Activated naive CD4-positive, alpha-beta T cell treated with anti-CD3 and anti-CD28 coated beads, Interleukin-2, amount 50 U/mL, for 24 hours (primary cell): Measurements from ENCODE around the gene LAMC3.

ENCODE experiments used
- H3K27ac Mint-ChIP-seq: one replicate; pipeline ENCODE4 v1.8.0; 2021; ENCODE audit warnings: mild to moderate bottlenecking, mixed read lengths
- H3K27me3 Mint-ChIP-seq: one replicate; pipeline ENCODE4 v1.8.0; 2021; ENCODE audit warnings: mixed read lengths
- H3K36me3 Mint-ChIP-seq: one replicate; pipeline ENCODE4 v1.8.0; 2021; ENCODE audit warnings: mixed read lengths
- H3K4me1 Mint-ChIP-seq: one replicate; pipeline ENCODE4 v1.8.0; 2021; ENCODE audit warnings: mixed read lengths
- H3K4me3 Mint-ChIP-seq: one replicate; pipeline ENCODE4 v1.8.0; 2021; ENCODE audit warnings: mild to moderate bottlenecking, mixed read lengths
- H3K9me3 Mint-ChIP-seq: one replicate; pipeline ENCODE4 v1.8.0; 2021; ENCODE audit warnings: mixed read lengths

LAMC3 gene

DNA sequence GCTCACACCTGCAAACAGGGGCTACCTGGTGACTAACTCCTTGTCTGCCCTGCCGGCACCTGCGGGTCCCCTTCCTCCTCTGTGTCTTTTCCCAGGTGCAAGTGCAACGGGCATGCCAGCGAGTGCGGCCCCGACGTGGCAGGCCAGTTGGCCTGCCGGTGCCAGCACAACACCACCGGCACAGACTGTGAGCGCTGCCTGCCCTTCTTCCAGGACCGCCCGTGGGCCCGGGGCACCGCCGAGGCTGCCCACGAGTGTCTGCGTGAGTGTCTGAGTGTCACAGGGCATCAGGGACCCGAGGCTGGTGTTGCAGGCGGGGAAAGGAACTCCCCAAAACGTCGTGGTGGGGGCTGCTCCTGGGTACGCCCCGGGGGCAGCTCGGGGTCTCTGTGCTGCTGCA lies 27.1 kb downstream of the LAMC3 start:
- H3K9me3 Mint-ChIP-seq, result no peaks in the 10 kb centered on the region
- H3K27me3 Mint-ChIP-seq, result peaks cover 1% of the 10 kb centered on the region
- no peaks in the 10 kb centered on the region for H3K36me3 Mint-ChIP-seq
- H3K4me1 Mint-ChIP-seq, result no peaks in the 10 kb centered on the region
- no peak overlapping the region for H3K27ac Mint-ChIP-seq
- H3K4me3 Mint-ChIP-seq, result no peak overlapping the region

DNA sequence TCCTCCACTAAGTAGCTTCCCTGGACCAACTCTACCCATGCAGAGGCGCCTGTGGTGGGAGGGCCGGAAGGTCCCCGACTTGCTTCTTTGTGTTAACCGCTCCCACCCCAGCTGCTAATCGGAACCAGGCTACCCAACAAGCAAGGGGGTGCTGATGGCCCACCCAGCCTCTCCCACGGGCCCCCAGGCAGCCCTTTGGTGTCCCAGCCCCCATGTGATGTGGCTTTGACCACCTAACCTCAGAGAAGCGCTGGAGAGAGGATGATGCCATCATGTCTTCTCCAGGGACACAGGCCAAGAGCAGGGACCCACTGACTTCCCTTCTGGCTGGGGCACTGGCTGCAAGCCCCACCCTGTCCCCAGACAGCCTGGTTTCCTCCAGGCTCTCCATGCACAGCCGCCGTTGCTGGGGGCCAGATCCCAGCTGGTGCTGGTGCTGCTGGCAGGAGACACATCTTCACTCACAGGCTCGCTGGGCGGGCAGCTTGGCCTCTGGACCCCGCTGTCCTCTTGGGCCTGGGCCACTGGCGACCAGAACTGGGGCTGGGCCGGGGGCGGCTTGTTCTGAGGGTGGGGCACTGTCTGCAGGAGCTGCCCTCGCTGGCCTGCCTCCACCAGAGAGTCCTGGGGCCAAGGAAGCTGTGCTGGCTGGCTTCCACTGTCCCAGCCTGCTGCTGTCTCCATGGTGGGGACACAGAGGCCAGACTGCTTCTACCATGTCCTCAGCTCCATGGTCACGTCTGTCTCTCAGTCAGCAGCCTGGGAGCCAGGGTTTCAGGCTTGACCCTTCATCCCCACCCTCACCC lies 27.8 kb downstream of the LAMC3 start:
- Mint-ChIP-seq H3K4me1 (no peaks in the 10 kb centered on the region), H3K27ac (no peak overlapping the region), H3K9me3 (no peaks in the 10 kb centered on the region), H3K36me3 (no peaks in the 10 kb centered on the region), H3K4me3 (no peak overlapping the region), H3K27me3 (peaks cover 1% of the 10 kb centered on the region)

DNA sequence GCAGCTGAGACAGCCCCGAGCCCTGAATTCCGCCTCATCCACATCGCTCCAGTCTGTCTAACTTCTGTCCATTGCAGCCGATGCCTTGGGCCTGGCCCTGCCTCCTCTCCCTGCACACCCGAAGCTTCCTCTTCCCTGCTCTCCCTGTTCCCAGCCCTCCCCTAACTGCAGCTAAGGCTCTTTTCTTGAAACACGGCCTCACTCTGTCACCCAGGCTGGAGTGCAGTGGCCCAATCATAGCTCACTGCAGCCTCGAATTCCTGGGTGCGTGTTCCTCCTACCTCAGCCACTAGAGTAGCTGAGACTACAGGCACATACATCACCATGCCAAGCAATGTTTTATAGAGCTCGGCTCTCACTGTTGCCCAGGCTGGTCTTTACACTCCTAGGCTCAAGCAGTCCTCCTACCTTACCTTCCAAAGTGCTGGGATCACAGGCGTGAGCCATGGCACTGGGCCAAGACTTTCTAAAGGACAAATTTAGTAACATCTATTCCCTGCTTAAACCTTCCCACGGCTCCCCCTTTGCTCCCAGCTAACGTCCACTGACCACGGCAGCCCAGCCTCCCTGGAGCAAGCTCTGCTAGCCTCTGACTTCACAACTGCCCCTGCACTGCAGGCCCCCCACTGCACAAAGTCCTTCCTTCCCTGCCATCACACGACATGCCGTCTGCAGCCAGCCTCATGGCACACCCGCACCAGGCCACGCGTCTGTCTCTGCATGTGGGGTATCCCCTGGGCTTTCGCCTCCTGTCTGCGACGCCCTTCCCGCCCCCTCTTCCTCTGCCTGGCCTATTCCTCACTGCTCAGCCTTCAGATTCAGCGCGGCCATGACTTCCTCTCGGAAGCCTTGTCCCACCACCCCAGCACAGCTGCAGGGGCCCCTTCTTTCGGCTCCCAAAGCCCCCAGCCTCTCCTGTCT lies 28.6 kb downstream of the LAMC3 start:
- no peak overlapping the region for H3K4me3 Mint-ChIP-seq
- H3K36me3 Mint-ChIP-seq, result no peaks in the 10 kb centered on the region
- H3K27me3 Mint-ChIP-seq, result peaks cover 1% of the 10 kb centered on the region
- no peaks in the 10 kb centered on the region for H3K4me1 Mint-ChIP-seq
- H3K9me3 Mint-ChIP-seq, result no peaks in the 10 kb centered on the region
- H3K27ac Mint-ChIP-seq, result no peak overlapping the region

DNA sequence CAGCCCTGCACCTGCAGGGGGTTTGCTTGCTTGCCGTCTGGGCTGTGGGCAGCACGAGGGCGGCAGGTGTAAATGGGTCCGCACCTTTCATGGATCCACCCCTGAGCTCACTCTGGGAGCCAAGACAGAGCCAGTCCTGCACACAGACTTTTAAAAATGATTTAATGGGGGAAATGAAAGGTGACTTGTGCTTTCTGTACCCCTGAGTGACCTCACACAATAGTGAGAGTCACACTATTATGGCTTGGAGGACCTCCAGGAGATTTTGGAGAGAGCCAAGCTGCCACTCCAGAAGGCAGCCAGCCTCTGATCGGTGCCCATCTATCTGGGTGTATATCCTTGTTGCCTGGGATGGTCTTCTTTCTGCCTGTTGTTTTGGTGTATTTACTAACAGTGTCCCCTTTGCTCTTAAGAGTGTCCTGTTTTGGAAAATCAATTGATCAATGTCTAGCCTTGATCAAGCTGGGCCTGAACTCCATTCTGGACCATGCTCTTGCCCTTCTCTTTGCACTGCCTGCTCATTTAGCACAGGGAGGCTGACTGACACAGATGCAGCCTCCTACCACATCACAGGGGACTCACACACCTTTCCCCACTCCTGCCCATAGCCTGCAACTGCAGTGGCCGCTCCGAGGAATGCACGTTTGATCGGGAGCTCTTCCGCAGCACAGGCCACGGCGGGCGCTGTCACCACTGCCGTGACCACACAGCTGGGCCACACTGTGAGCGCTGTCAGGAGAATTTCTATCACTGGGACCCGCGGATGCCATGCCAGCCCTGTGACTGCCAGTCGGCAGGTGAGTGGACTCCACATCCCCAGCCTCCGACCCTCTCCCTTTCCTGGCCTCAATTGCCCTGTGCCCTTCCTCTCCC lies 29.5 kb downstream of the LAMC3 start:
- no peak overlapping the region for H3K27ac Mint-ChIP-seq
- H3K9me3 Mint-ChIP-seq, result no peaks in the 10 kb centered on the region
- H3K4me1 Mint-ChIP-seq, result peaks cover 4% of the 10 kb centered on the region
- no peak overlapping the region for H3K4me3 Mint-ChIP-seq
- no peaks in the 10 kb centered on the region for H3K27me3 Mint-ChIP-seq
- H3K36me3 Mint-ChIP-seq, result no peaks in the 10 kb centered on the region

DNA sequence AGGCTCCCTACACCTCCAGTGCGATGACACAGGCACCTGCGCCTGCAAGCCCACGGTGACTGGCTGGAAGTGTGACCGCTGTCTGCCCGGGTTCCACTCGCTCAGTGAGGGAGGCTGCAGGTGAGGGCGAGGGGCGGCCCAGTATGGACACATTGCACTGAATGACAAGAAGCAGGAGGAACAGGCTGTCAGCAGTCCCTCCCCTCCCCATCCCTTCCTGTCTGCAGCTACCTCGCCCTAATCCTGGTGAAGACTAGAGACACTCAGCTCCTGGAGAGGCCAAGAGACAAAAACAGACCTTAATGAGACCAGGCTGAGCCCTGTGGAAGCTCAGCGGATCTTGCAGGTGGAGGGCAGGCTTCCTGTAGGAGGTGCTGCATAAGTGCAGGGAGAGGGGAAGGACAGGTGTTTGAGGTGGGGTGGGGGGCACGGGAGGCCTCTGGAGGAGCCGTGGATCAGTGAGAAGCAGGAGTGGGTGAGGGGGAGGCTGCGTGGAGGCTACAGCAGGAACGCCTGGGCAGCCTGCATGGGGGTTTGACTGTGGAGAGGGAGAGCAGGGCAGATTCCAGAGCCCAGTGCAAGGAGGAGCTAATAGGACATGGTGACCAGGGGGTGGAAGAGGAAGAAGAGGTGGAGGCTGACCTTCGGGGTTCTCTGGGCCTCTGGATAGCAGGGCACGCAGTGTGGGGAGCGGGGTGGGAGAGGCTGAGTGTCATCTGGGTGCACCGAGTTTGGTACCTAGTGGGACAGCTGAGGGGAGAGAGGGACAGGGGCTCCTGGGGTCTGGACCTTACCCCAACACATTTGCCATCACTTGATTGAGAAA lies 30.4 kb downstream of the LAMC3 start:
- Mint-ChIP-seq H3K27me3 (no peaks in the 10 kb centered on the region), H3K9me3 (no peaks in the 10 kb centered on the region), H3K27ac (no peak overlapping the region), H3K4me1 (peaks cover 5% of the 10 kb centered on the region), H3K36me3 (no peaks in the 10 kb centered on the region), H3K4me3 (no peak overlapping the region)

DNA sequence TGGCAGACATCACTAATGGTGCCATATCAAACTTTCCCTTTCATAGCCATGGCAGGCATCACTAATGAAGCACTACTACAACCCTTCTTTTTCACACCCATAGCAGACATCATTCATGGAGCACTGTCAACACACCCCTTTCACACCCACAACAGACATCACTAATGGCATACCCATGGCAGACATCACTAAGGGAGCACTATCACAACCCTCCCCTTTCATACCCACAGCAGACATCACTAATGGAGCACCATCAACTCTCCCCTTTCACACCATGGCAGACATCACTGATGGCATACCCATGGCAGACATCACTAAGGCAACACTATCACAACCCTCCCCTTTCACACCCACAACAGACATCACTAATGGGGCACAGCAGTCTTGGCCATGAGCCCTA lies 33.7 kb downstream of the LAMC3 start:
- Mint-ChIP-seq H3K4me3 (no peak overlapping the region), H3K27ac (no peak overlapping the region), H3K9me3 (no peaks in the 10 kb centered on the region), H3K36me3 (no peaks in the 10 kb centered on the region), H3K4me1 (peaks cover 9% of the 10 kb centered on the region), H3K27me3 (no peaks in the 10 kb centered on the region)

DNA sequence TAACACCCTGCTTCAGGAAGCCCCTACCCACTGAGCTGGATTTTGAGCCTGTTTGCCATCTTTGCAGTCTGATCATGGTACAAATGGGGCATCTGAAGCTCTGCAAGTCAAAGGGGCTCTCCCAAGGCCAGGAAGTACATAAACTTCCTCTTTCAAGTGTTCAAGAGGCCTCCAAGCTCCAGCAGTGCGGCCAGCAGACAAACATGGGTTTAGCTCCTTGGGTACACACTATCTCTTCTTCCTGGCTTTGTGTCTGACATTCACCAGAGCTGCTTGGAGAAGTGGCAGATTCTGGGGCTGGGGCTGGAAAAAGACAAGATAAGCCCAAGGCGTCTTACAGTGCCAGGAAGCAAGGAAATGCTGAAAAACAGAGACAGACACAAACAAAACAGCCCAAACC lies 34.1 kb downstream of the LAMC3 start:
- no peaks in the 10 kb centered on the region for H3K36me3 Mint-ChIP-seq
- no peak overlapping the region for H3K27ac Mint-ChIP-seq
- no peaks in the 10 kb centered on the region for H3K9me3 Mint-ChIP-seq
- no peaks in the 10 kb centered on the region for H3K27me3 Mint-ChIP-seq
- no peak overlapping the region for H3K4me3 Mint-ChIP-seq
- H3K4me1 Mint-ChIP-seq, result peaks cover 9% of the 10 kb centered on the region

DNA sequence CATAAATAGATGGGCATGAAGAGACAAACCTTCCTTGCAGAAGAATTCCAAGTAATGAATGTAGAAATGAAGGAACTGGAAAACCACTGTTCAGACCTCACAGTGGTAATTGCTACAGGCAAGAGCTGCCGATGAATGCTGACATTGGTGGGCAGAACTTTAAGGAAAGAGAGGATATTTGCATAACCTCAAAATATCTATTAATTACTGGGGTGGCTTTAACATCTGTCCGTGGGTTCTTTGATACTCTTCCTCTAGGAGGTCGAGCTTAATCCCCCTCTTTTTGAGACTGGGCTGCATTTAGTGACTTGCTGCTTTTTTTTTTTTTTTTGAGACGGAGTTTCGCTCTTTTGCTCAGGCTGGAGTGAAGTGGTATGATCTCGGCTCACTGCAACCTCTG lies 34.7 kb downstream of the LAMC3 start:
- Mint-ChIP-seq H3K4me3 (no peak overlapping the region), H3K27me3 (no peaks in the 10 kb centered on the region), H3K4me1 (peaks cover 9% of the 10 kb centered on the region), H3K9me3 (no peaks in the 10 kb centered on the region), H3K27ac (no peak overlapping the region), H3K36me3 (no peaks in the 10 kb centered on the region)

DNA sequence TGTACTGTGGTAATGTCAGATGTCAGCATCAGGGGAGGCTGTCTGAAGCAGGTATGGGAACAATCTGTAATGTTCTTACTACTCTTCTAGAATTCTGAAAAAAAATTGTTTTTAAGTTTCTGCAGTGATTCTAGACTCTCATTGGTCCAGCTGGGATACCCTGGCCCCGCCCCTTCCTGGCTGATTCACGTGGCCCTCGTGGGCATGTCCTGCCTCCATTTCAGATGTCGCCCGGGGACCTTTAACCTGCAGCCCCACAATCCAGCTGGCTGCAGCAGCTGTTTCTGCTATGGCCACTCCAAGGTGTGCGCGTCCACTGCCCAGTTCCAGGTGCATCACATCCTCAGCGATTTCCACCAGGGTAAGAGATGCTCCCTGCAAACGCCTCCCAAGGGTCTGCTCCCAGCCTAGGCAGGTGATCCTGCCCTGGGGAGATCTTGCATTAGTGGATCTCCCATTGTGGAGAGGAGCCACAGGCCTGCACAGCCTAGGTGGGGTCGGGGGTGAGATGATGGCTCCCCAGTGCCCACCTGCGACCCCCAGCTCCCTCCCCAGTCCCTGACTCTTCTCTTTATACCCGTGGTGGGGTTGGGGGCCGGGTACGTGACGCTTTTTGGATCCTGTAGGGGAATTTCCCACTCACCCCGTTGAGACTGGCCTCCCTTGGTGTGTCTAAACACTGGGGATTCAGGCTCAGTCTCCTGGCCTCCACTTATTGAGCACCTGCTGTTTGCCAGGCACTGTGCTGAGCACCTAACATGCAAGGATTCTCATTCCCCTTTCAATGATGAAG lies 36.5 kb downstream of the LAMC3 start:
- no peak overlapping the region for H3K4me3 Mint-ChIP-seq
- no peaks in the 10 kb centered on the region for H3K36me3 Mint-ChIP-seq
- no peak overlapping the region for H3K27ac Mint-ChIP-seq
- H3K4me1 Mint-ChIP-seq, result peaks cover 9% of the 10 kb centered on the region
- H3K27me3 Mint-ChIP-seq, result no peaks in the 10 kb centered on the region
- no peaks in the 10 kb centered on the region for H3K9me3 Mint-ChIP-seq

DNA sequence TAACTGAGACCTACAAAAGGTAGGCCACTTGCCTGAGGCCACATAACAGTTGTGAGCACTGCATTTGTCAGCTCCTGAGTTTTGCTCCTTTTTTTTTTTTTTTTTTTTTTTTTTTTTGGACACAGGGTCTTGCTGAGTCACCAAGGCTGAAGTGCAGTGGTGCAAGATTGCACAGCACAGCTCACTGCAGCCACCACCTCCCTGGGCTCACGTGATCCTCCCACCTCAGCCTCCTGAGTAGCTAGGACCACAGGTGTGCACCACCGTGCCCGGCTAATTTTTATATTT lies 37.1 kb downstream of the LAMC3 start:
- Mint-ChIP-seq H3K9me3 (no peaks in the 10 kb centered on the region), H3K36me3 (no peaks in the 10 kb centered on the region), H3K27ac (no peak overlapping the region), H3K27me3 (no peaks in the 10 kb centered on the region), H3K4me1 (peaks cover 9% of the 10 kb centered on the region), H3K4me3 (no peak overlapping the region)

DNA sequence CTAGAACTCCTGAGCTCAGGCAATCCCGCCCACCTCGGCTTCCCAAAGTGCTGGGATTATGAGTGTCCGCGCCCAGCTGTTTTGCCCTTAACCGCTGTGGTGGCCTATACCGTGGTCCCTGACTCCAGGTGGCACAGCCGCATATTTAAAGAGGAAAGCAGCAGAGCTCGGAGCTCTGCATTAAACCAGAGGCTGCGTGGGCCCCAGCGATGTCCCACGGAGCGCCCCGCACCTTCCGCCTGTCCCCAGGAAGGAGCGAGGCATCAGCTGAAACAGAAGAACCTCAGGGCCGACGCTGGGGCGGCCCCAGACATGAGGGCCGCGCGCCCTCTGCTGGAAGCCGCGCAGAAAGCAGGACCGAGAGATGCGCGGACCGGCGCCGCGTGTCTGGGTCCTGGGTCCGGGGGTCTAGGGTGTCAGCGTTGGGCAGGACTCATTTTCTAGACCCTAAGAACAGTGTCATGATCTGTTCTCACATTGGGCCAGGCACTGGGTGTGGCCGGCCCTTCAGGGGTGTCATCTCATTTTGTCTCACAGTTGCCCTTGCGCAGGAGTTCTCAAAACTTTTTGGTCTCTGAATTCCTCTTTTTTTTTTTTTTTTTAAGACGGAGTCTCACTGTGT lies 37.7 kb downstream of the LAMC3 start:
- no peaks in the 10 kb centered on the region for H3K9me3 Mint-ChIP-seq
- H3K27me3 Mint-ChIP-seq, result no peaks in the 10 kb centered on the region
- peak overlapping the region; percentile 42 for H3K4me3 Mint-ChIP-seq
- no peaks in the 10 kb centered on the region for H3K36me3 Mint-ChIP-seq
- H3K27ac Mint-ChIP-seq, result no peak overlapping the region
- H3K4me1 Mint-ChIP-seq, result peaks cover 9% of the 10 kb centered on the region

DNA sequence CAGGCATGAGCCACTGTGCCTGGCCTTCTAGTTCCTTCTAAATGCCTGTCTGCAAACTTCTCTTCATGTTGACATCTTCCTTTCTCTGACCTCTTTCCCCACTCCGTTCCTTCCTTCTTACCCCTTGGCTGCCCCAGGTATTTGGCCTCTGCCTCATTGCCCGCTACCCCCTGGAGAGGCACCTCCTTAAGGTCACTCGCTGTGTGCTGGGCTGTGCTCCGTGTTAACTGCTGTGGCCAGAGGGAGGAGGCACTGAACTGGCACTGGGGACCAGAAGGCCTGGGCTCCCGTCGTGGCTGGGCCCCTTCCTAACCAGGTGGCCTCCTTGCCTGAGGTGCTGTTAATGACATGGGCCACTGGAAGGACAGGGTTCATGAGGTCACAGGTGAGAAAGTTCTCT lies 39.4 kb downstream of the LAMC3 start:
- Mint-ChIP-seq H3K9me3 (no peaks in the 10 kb centered on the region), H3K27ac (no peak overlapping the region), H3K36me3 (no peaks in the 10 kb centered on the region), H3K4me3 (no peak overlapping the region), H3K27me3 (no peaks in the 10 kb centered on the region), H3K4me1 (peaks cover 7% of the 10 kb centered on the region)

DNA sequence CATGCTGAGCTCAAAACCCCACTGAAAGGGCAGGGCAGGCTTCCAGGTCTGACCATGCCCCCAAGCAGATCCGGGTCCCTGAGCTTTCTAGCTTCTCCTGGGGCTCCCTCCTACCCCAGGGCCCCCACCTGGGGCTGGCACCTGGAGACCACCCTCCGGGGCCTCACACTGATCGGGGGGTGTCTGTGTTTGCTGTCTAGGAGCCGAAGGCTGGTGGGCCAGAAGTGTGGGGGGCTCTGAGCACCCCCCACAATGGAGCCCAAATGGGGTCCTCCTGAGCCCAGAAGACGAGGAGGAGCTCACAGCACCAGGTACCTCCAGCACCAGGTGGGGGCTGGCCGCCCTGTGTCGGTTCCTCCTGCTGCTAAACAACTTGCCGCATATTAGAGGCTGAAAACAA lies 39.8 kb downstream of the LAMC3 start:
- Mint-ChIP-seq H3K4me1 (peaks cover 4% of the 10 kb centered on the region), H3K27me3 (no peaks in the 10 kb centered on the region), H3K4me3 (no peak overlapping the region), H3K9me3 (no peaks in the 10 kb centered on the region), H3K27ac (no peak overlapping the region), H3K36me3 (no peaks in the 10 kb centered on the region)
